Ammon's horn (tissue), 1 donor: ENCODE data around the gene MAFF.

Experiments
- DNase-seq: peaks from one replicate; pipeline ENCODE4 v3.0.0-alpha.2; 2016; ENCODE audit warnings: low spot score

MAFF gene

GRCh38 chr22:38203855-38204514 lies 2.2 kb downstream of the MAFF start:
- DNase-seq: no peak

DNA sequence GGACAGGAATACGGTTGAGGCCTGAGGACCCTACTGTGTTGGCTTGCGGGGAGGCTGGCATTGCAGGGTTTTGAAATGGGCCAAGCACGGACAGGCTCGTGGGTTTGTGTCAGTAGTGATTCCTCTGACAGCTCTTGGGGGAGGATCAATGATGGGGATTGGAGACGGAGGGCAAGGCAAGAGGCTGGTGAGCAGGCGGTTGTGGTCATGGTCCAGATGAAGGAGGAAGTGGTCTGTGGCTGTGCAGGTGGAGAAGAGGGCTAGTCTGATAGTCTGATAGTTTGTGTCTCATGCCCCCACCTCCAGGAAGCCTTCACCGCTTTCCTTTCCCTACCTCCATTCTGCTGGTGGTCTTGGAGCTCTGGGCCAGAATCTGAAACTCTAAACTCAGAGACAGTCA lies 3.0 kb downstream of the MAFF start:
- DNase-seq: no peak

GRCh38 chr22:38205261-38206128 lies 3.7 kb downstream of the MAFF start:
- peak; percentile 72 for DNase-seq

DNA sequence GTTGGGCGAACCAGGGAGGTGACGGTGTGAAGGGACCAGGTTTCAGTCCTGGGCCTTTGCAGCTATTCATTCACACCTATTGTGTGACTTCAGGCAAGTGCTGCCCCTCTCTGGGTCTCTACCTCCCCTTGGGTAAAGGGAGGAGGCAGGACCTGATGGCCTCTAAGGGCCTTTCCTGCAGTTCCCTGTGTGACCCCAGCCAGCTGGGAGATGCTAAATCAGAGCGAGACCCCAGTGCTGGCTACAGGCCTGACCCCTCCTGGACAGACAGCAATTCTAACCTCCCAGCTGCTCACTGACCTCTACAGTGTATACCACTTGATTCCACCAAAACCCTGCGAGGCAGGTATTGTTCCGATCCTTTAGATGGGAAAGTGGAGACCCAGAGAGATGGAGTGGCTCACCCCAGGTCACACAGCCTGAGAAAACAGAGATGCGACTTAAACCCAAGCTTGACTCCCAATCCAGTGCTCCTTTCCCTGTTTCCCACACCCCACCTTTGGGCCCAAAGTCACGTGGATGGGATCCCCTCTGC lies 6.2 kb downstream of the MAFF start:
- DNase-seq: no peak

GRCh38 chr22:38208551-38208968 lies 6.8 kb downstream of the MAFF start:
- DNase-seq: no peak

GRCh38 chr22:38211556-38211955 lies 9.8 kb downstream of the MAFF start:
- no peak for DNase-seq

DNA sequence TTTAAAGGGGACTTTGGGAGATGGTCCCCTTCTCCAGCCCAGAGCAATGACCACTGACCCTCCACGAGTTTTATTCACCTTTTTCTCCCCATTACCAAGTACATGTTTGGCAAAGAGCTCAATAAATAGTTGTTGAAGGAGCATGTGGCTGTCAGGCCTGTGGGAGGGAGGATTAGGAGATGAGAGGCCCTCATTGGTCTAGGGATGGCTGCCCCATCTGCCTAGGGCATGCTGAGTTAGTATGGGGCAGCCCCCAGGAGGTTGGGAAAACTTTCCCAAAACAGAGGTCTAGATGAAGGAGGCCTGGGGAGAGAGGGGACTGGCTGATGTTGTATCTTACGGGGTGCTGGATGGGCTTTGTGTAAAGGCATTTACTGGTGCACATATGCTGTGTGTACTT lies 10.6 kb downstream of the MAFF start:
- DNase-seq: no peak

DNA sequence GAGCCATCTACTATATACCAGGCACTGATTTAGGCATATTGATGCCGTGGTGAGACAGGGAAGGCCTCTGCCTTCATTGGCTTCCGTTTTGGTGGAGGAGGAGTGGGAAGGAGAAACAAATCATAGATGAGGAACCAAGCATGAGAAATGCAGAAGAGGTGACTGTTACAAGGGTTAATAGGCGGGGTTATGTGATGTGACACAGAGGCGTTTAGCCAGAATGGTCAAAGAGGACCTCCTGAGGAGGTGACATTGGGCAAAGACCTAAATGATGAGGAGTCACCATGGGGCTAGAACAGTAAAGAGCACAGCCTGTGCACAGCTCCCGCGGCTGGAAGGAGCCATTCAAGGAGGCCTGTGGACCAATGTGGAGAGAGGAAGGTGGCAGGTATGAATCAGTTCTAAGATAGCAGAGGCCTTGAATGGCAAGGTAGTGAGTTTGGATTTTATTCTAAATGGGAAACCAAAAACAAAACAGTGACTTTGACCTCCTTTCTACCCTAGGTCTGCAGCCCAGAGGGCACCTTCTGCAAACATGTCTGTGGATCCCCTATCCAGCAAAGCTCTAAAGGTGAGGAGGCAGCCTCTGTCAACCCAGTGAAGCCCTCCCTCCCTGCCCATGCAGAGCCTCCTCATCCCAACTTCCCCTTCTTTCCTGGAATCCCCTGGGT lies 11.7 kb downstream of the MAFF start:
- no peak for DNase-seq

DNA sequence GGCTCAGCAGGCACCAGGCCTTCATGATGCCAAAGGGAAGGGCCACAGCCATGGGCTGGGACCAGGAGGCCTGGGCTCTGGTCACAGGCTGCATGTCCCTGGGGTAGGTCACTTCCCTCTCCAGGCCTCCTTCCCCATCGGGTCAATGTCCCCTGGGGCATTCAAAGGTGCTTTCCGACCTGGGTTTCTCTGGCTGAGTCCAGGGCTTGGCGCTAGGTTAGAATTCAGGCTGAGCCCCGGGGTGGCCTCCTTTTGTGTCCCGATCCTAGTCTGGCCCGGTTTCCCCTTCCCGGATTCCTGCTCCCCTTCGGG lies 12.2 kb downstream of the MAFF start:
- no peak for DNase-seq

- peak; percentile 61 for DNase-seq
These were observed 12.7 kb downstream of the MAFF start for GRCh38 chr22:38214302-38215056.

- DNase-seq: no peak
These were observed 13.6 kb downstream of the MAFF start for GRCh38 chr22:38215156-38216038.

- DNase-seq: no peak
These were observed 17.1 kb downstream of the MAFF start for GRCh38 chr22:38218661-38219622.

- no peak for DNase-seq
These were observed 17.8 kb downstream of the MAFF start for GRCh38 chr22:38219632-38220031.

GRCh38 chr22:38220163-38220562 lies 18.4 kb downstream of the MAFF start:
- DNase-seq: no peak

DNA sequence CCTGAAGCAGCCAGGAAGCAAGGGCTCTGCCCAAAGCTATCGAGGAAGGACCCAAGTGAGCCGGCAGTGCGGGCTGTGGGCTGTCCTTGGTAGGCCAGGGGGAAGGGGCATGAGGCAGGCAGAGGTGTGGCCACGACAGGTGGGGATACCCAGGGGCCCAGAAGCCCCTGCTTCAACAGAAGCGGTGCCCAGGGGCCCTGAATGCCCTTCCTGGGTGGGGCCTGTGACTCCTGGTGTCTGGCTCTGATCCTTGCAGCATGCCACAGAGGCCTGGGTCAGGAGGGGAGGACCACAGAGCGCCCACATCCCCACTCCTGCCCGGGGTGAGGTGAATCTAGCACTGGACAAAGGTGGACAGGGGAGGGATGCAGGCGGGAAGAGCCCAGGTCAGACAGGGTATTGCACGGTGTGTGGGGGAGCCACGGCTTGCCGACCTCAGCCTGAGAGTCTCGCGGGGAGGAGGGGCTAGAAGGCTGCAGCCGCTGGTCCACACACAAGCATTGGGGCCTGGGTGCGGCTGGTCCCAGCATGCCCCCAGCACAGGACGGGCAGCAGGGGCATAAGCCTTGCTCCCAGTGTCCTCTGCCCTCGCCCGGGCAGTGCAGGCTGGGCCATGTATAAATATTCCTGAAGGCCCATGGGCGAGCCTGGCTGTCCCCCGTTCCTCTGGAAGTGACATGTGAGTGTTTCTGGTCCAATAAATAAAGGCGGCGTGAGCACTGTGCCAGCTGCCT lies 19.0 kb downstream of the MAFF start:
- no peak for DNase-seq

- no peak for DNase-seq
These were observed 19.6 kb downstream of the MAFF start for GRCh38 chr22:38221407-38221806.

DNA sequence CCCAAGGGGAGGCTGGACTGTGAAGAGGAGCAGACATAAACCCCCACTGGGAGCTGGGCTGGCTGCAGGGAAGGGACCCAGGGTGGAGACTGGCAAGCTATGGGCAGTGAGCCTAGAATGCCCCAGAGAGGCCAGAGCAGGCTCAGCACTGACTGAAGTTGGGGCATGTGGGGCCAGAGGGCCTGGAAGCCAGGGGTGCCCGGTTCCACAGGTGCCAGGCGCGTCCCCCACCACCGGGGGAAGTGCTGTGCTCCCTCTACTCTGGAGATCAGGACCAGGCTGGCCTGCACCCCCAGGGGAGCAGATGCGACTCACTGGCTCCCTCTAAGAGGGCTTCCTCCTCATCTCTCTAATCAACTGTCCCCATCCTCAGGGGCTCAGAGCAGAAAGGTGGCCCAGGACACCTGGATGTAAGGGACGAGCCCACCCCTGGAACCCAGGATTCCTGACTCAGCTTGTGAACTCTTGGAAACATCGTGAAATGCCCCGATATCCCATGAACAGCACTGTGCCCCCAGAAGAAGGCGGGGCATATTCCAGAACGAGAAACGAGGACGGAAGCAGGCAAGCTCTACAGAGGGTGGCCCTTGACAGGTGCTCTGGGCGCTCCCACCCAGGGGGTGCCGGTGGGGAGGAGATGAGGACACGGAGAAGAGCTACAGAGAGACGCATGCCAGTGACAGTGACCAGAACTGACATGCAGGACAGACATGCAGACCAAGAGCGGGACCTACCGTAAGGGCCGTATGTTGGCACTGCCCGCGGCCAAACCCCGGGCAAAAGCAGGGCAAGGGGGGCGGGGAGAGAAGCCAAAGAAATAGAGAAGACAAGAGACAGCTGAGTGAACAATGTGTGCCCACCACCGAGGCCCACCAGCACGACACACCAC lies 20.4 kb downstream of the MAFF start:
- no peak for DNase-seq

GRCh38 chr22:38222797-38223119 lies 21.0 kb downstream of the MAFF start:
- no peak for DNase-seq
